Placental epithelial cell (primary cell): ENCODE data around the gene C2CD5. TPM values are rescaled to one million over a fixed set of nuclear protein-coding genes. Genes with fewer than 3 reads are reported as not detected.

Source experiments
- total RNA-seq: library from RNA; depleted of rRNA; stranded (reverse); fragments of >200 nt; gene quantifications from 2 replicates; pipeline ENCODE4 v1.2.3, GENCODE V29; 2012

C2CD5 gene, protein sequence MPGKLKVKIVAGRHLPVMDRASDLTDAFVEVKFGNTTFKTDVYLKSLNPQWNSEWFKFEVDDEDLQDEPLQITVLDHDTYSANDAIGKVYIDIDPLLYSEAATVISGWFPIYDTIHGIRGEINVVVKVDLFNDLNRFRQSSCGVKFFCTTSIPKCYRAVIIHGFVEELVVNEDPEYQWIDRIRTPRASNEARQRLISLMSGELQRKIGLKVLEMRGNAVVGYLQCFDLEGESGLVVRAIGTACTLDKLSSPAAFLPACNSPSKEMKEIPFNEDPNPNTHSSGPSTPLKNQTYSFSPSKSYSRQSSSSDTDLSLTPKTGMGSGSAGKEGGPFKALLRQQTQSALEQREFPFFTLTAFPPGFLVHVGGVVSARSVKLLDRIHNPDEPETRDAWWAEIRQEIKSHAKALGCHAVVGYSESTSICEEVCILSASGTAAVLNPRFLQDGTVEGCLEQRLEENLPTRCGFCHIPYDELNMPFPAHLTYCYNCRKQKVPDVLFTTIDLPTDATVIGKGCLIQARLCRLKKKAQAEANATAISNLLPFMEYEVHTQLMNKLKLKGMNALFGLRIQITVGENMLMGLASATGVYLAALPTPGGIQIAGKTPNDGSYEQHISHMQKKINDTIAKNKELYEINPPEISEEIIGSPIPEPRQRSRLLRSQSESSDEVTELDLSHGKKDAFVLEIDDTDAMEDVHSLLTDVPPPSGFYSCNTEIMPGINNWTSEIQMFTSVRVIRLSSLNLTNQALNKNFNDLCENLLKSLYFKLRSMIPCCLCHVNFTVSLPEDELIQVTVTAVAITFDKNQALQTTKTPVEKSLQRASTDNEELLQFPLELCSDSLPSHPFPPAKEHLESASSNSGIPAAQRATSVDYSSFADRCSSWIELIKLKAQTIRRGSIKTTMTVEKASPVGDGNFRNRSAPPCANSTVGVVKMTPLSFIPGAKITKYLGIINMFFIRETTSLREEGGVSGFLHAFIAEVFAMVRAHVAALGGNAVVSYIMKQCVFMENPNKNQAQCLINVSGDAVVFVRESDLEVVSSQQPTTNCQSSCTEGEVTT
- 14.0 and 15.7 TPM in 2 replicates for total RNA-seq

DNA sequence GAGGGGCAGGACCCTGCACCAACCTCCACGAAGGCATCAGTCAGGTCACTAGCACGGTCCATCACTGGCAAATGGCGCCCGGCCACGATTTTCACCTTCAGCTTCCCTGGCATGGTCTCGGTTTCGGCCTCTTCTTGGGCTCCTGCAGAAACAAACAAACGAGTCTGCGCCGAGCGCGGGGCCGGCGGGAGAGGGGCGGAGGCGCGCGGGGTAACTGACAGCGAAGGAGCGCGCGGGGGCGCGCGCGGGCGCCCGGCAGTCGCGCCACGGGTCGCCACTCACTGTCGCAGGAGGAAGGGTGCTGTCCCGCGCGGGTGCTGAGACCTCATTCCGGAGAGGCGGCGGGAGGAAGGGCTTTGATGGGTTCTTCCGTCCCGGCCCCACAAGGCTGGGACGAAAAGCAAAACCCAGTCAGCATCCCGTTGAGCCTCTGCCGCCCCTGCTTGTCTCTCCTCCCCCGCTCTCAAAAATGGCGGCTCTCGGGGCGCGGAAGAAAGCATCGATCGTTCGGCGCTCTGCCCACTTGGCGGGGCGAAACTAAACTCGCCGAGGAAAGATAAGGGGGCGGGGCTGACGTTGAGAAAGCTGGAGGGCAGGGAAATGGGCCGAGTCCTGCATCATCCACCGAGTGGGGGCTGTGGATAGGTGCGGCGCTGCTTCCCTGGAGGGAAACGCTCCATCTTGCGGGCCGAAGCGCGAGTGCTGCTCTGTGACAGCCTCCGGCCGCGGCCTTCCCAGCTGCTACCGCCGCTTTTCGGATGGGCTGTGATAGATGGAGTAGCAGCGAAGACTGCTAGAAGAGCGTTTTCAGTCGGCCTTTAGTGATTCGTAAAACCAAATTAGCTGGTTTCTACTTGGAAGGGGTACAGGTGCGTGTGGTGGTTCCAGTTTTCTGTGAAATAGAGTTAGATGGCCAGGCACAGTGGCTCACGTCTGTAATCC lies at the start of gene C2CD5:
C2CD5 (minus strand) TSS at position 505 of the 942 bp plus-strand sequence; CDS start at position 113, 392 bp downstream.

Other genes starting within 250 kb of the C2CD5 start
- not detected in 2 replicates for gene ST8SIA1, start 209.8 kb downstream of the C2CD5 start, total RNA-seq
- gene ETNK1, start 80.6 kb upstream of the C2CD5 start, total RNA-seq, result 26.7 and 38.0 TPM in 2 replicates